ENCODE measurements around the gene C1QTNF7.

C1QTNF7 gene

DNA sequence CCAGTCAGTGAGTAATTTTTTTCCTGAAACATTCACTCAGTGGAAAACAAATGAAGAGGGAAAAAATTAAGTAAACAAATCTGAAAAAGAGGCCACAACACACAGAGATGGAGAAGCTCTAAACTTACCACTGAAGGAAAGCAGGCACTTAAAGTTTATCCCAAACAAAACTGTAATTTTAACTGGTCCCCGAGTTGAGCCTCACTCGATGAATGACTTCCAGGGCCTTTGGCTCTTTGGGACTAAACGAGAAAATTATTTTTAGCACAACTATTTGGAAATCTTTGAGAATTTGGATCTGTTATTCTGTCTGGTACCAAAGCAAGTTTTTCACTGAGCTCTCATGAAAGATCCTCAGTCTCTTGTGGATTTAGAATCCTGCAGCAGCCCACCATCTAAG lies at the start of gene C1QTNF7:
TSS of gene C1QTNF7 (plus strand) at position 333 of the 400 bp plus-strand sequence. CDS start 7,711 bp downstream, outside the sequence.
- TF ChIP-seq USF1 (IDR thresholded peaks at IDR 0.05) = no peak
- TF ChIP-seq EP300 (IDR thresholded peaks at IDR 0.05; ENCODE audit: borderline replicate concordance) = no peak
- no peak for TF ChIP-seq REST (IDR thresholded peaks at IDR 0.05; ENCODE audit: low read depth)
- TF ChIP-seq CREB1 (IDR thresholded peaks at IDR 0.05; ENCODE audit: low read depth) = no peak
- TF ChIP-seq NFIC (IDR thresholded peaks at IDR 0.05) = no peak
- no peak for TF ChIP-seq CEBPB (IDR thresholded peaks at IDR 0.05)
- no peak for TF ChIP-seq FOXM1 (IDR thresholded peaks at IDR 0.05; ENCODE audit: borderline replicate concordance, low read depth)
- no peak for TF ChIP-seq RAD21 (IDR thresholded peaks at IDR 0.05; ENCODE audit: low read depth)
- no peak for TF ChIP-seq TCF12 (IDR thresholded peaks at IDR 0.05; ENCODE audit: low read depth)
- no peak for TF ChIP-seq TEAD4 (IDR thresholded peaks at IDR 0.05)
- TF ChIP-seq YY1 (IDR thresholded peaks at IDR 0.05; ENCODE audit: low read depth) = no peak
- no peak for TF ChIP-seq MAX (IDR thresholded peaks at IDR 0.05)
- no peak for TF ChIP-seq ZBTB7A (IDR thresholded peaks at IDR 0.05; ENCODE audit: low read depth)
- TF ChIP-seq TAF1 (IDR thresholded peaks at IDR 0.05; ENCODE audit: low read depth) = no peak
- no peak for TF ChIP-seq EGR1 (IDR thresholded peaks at IDR 0.05)

DNA sequence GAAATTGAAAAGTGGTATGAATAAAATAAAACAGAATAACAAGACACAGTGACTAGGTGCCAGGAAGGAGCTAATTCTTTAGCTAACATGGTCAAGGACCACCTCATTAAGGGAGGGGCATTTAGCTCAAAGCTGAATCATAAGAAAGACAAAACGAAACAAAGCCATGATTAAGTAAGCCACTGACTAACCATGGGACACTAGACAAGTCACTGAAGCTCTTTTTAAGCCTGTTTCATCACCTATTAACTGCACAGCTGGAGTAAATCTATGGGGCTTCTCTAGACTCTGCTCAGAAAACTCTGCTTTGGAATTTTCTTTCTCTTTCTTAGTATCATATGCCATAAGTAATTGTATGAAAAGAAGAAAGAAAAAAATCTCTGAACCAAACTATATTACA lies 49.8 kb upstream of the C1QTNF7 start:
- TF ChIP-seq EP300 (IDR thresholded peaks at IDR 0.05; ENCODE audit: borderline replicate concordance) (no peak), TAF1 (IDR thresholded peaks at IDR 0.05; ENCODE audit: low read depth) (no peak), FOXM1 (IDR thresholded peaks at IDR 0.05; ENCODE audit: borderline replicate concordance, low read depth) (no peak), EGR1 (IDR thresholded peaks at IDR 0.05) (no peak), USF1 (IDR thresholded peaks at IDR 0.05) (no peak), TCF12 (IDR thresholded peaks at IDR 0.05; ENCODE audit: low read depth) (no peak), CREB1 (IDR thresholded peaks at IDR 0.05; ENCODE audit: low read depth) (no peak), TEAD4 (IDR thresholded peaks at IDR 0.05) (no peak), RAD21 (IDR thresholded peaks at IDR 0.05; ENCODE audit: low read depth) (no peak), YY1 (IDR thresholded peaks at IDR 0.05; ENCODE audit: low read depth) (no peak), NFIC (IDR thresholded peaks at IDR 0.05) (no peak), MAX (IDR thresholded peaks at IDR 0.05) (no peak), CEBPB (IDR thresholded peaks at IDR 0.05) (no peak), ZBTB7A (IDR thresholded peaks at IDR 0.05; ENCODE audit: low read depth) (no peak), REST (IDR thresholded peaks at IDR 0.05; ENCODE audit: low read depth) (no peak)

DNA sequence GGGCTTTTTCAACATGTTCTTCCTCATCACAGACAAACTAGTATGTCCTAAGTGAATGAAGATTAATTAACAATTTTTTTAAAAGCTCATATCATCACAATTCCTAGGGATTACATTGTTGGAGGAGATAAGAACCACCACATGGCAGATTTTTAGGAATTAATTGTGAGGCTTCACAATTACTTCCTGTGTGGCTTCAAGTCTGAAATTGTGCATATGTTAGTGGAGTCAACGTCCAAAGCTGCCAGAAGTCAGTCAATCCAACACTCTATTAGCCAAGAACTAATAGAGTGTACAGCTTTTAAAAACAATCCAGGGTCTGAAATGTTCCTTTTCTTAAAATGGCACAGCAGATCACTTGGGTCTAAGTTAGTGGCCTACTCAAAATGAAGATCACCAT lies 49.3 kb upstream of the C1QTNF7 start:
- TF ChIP-seq USF1 (IDR thresholded peaks at IDR 0.05) = no peak
- TF ChIP-seq TEAD4 (IDR thresholded peaks at IDR 0.05) = no peak
- TF ChIP-seq FOXM1 (IDR thresholded peaks at IDR 0.05; ENCODE audit: borderline replicate concordance, low read depth) = no peak
- no peak for TF ChIP-seq EP300 (IDR thresholded peaks at IDR 0.05; ENCODE audit: borderline replicate concordance)
- TF ChIP-seq CEBPB (IDR thresholded peaks at IDR 0.05) = no peak
- TF ChIP-seq REST (IDR thresholded peaks at IDR 0.05; ENCODE audit: low read depth) = no peak
- TF ChIP-seq MAX (IDR thresholded peaks at IDR 0.05) = no peak
- TF ChIP-seq TAF1 (IDR thresholded peaks at IDR 0.05; ENCODE audit: low read depth) = no peak
- no peak for TF ChIP-seq NFIC (IDR thresholded peaks at IDR 0.05)
- TF ChIP-seq EGR1 (IDR thresholded peaks at IDR 0.05) = no peak
- no peak for TF ChIP-seq RAD21 (IDR thresholded peaks at IDR 0.05; ENCODE audit: low read depth)
- no peak for TF ChIP-seq CREB1 (IDR thresholded peaks at IDR 0.05; ENCODE audit: low read depth)
- no peak for TF ChIP-seq ZBTB7A (IDR thresholded peaks at IDR 0.05; ENCODE audit: low read depth)
- TF ChIP-seq TCF12 (IDR thresholded peaks at IDR 0.05; ENCODE audit: low read depth) = no peak

Data from Ishikawa (cell line).